Activated CD4-positive, CD25-positive, alpha-beta regulatory T cell treated with anti-CD3 and anti-CD28 coated beads, Interleukin-2, amount 50 U/mL, for 16 hours (primary cell): ENCODE measurements around the gene SORCS2.

Experiments
- DNase-seq: peaks from one replicate; pipeline ENCODE4 v3.0.0-alpha.2; 2020; ENCODE audit warnings: low read depth, low spot score

SORCS2 gene

GRCh38 chr4:7244331-7244665 lies 52.0 kb downstream of the SORCS2 start:
- DNase-seq: no peak

- DNase-seq: no peak
Observed at GRCh38 chr4:7244751-7245320, 52.5 kb downstream of the SORCS2 start.

GRCh38 chr4:7247521-7247920 lies 55.2 kb downstream of the SORCS2 start:
- no peak for DNase-seq

GRCh38 chr4:7247946-7248345 lies 55.6 kb downstream of the SORCS2 start:
- DNase-seq: no peak

GRCh38 chr4:7248857-7249256 lies 56.5 kb downstream of the SORCS2 start:
- DNase-seq: no peak

GRCh38 chr4:7251321-7251720 lies 59.0 kb downstream of the SORCS2 start:
- no peak for DNase-seq

GRCh38 chr4:7252051-7252450 lies 59.7 kb downstream of the SORCS2 start:
- DNase-seq: no peak

- no peak for DNase-seq
Observed at GRCh38 chr4:7252510-7253340, 60.4 kb downstream of the SORCS2 start.

GRCh38 chr4:7253341-7253700 lies 61.0 kb downstream of the SORCS2 start:
- DNase-seq: no peak

GRCh38 chr4:7253837-7254236 lies 61.5 kb downstream of the SORCS2 start:
- no peak for DNase-seq

- no peak for DNase-seq
Observed at GRCh38 chr4:7254736-7255487, 62.6 kb downstream of the SORCS2 start.

GRCh38 chr4:7255488-7255881 lies 63.1 kb downstream of the SORCS2 start:
- no peak for DNase-seq

- no peak for DNase-seq
Observed at GRCh38 chr4:7255996-7256395, 63.7 kb downstream of the SORCS2 start.

GRCh38 chr4:7256984-7257810 lies 64.9 kb downstream of the SORCS2 start:
- no peak for DNase-seq

- no peak for DNase-seq
Observed at GRCh38 chr4:7259039-7259438, 66.7 kb downstream of the SORCS2 start.

- no peak for DNase-seq
Observed at GRCh38 chr4:7260569-7260968, 68.2 kb downstream of the SORCS2 start.

GRCh38 chr4:7261087-7261486 lies 68.7 kb downstream of the SORCS2 start:
- no peak for DNase-seq

- DNase-seq: no peak
Observed at GRCh38 chr4:7261536-7261935, 69.2 kb downstream of the SORCS2 start.

GRCh38 chr4:7262134-7262533 lies 69.8 kb downstream of the SORCS2 start:
- DNase-seq: no peak

- DNase-seq: no peak
Observed at GRCh38 chr4:7263166-7263565, 70.8 kb downstream of the SORCS2 start.

GRCh38 chr4:7264694-7265093 lies 72.4 kb downstream of the SORCS2 start:
- DNase-seq: no peak
